Testis (tissue), 3 donors: ENCODE measurements around the gene DNM3. TPM values are rescaled to one million over a fixed set of nuclear protein-coding genes. Genes with fewer than 3 reads are reported as not detected.

Source experiments
- DNase-seq: peaks from one replicate; pipeline ENCODE4 v3.0.0-alpha.2; 2019
- H3K27ac ChIP-seq, 2 donors: fragments of 200-600 bp; sonication (generic); one replicate each; pipeline ENCODE4 v1.5.1; 2019
- H3K27me3 ChIP-seq: fragments of 200-600 bp; sonication (generic); one replicate; pipeline ENCODE4 v1.5.1; 2019
- H3K36me3 ChIP-seq: fragments of 200-600 bp; sonication (generic); one replicate; pipeline ENCODE4 v1.5.1; 2017; ENCODE audit warnings: low read depth; ENCODE audit errors: missing control alignments
- H3K4me1 ChIP-seq: fragments of 200-600 bp; sonication (generic); one replicate; pipeline ENCODE4 v1.5.1; 2019
- H3K4me3 ChIP-seq, 2 donors: fragments of 200-600 bp; sonication (generic); one replicate each; pipeline ENCODE4 v1.5.1; 2017 to 2019
- H3K9me3 ChIP-seq: fragments of 200-600 bp; sonication (generic); one replicate; pipeline ENCODE4 v1.5.1; 2017
- CTCF ChIP-seq, 3 experiments: fragments of 450-650 bp in 2 of 3; fragments of 200-600 bp in 1 of 3; sonication (generic) in 1 of 3; IDR thresholded peaks; one replicate each; pipeline ENCODE4 v1.5.1; 2016 to 2019; ENCODE audit warnings: antibody characterized with exemption in 3 of 3, mild to moderate bottlenecking in 2 of 3, moderate library complexity in 1 of 3
- POLR2A ChIP-seq: fragments of 450-650 bp; IDR thresholded peaks from one replicate; pipeline ENCODE4 v1.6.1; 2017; ENCODE audit warnings: antibody characterized with exemption, mild to moderate bottlenecking, moderate library complexity
- WGBS, 2 donors: methylation state at CpG; one replicate each; pipeline ENCODE4 v1.1.5; 2018; 5-methylcytosine and 5-hydroxymethylcytosine counted together
- intact Hi-C: fragments of 100-400 bp; cut with DNase I; formaldehyde crosslinking; loops from one replicate; pipeline ENCODE4 v1.15.1; 2023; ENCODE audit warnings: low total_unique reads
- polyA plus RNA-seq: library from polyadenylated mRNA; stranded (reverse); fragments of 350-450 nt; fragmentation: Illumina TruSeq; extraction: RNeasy Lipid Tissue Mini Kit (QIAGEN cat#74804); gene quantifications from one replicate; pipeline ENCODE4 v1.2.3, GENCODE V29; 2014; ENCODE audit warnings: low read depth, low replicate concordance; ENCODE audit not compliant: insufficient read depth
- total RNA-seq, 2 donors: library from RNA; depleted of rRNA; stranded (reverse); fragments of >200 nt; gene quantifications; one replicate each; pipeline ENCODE4 v1.2.3, GENCODE V29; 2016

Gene DNM3
- total and polyA plus RNA-seq, 3 donors from 2014 or later: 4.9 to 10.2 (median 8.4) TPM

GRCh38 chr1:172442404-172442803, 601.1 kb downstream of the DNM3 start:
- intact Hi-C loops: no loop called here
- Histone ChIP-seq H3K9me3 (no peaks in the 10 kb centered on the region), H3K27ac (no peak overlapping the region), H3K4me1 (peaks cover 3% of the 10 kb centered on the region), H3K27me3 (no peaks in the 10 kb centered on the region), H3K4me3 (no peak overlapping the region), H3K36me3 (no peaks in the 10 kb centered on the region)
- DNase-seq: no peak
- 92 to 98% methylated on average over 6 of the region's 6 CpGs for WGBS, 2 donors
- no peak for TF ChIP-seq POLR2A
- no peak for TF ChIP-seq CTCF (IDR thresholded peaks at IDR 0.05)

- intact Hi-C loops: no loop called here
- Histone ChIP-seq H3K36me3 (no peaks in the 10 kb centered on the region), H3K9me3 (no peaks in the 10 kb centered on the region), H3K27me3 (no peaks in the 10 kb centered on the region), H3K27ac (peak overlapping the region in 1 of 2 donors; percentile 86), H3K4me1 (peaks cover 3% of the 10 kb centered on the region), H3K4me3 (peak overlapping the region; percentile 98 to 99)
- TF ChIP-seq CTCF (IDR thresholded peaks at IDR 0.05) (no peak), POLR2A (no peak)
- WGBS, 2 donors: 60% methylated on average over 3 of the region's 3 CpGs
- DNase-seq: no peak
These were observed 601.7 kb downstream of the DNM3 start for GRCh38 chr1:172442843-172443565.

- intact Hi-C loops: no loop called here
- H3K27ac ChIP-seq: peak within 1 kb of the TSS; percentile 86 to 93
- TF ChIP-seq POLR2A (no peak), CTCF (IDR thresholded peaks at IDR 0.05) (peak; percentile 72 to 83 (median 77))
- no peaks in the 10 kb centered on the region for H3K36me3 ChIP-seq
- no peaks in the 10 kb centered on the region for H3K9me3 ChIP-seq
- peak; percentile 95 for DNase-seq
- no peaks in the 10 kb centered on the region for H3K27me3 ChIP-seq
- whole genome bisulfite sequencing, 2 donors: 6 to 8% methylated on average over 16 to 33 of the region's 43 CpGs
- peak within 1 kb of the TSS; percentile 98 to 99 for H3K4me3 ChIP-seq
- H3K4me1 ChIP-seq: peaks cover 3% of the 10 kb centered on the region
These were observed 602.6 kb downstream of the DNM3 start, which contains the start of gene PIGC for GRCh38 chr1:172443666-172444453. TSS of gene PIGC (minus strand) at chr1:172444069. CDS start at chr1:172442622, 1,447 bp downstream.

- no peak overlapping the region for H3K27ac ChIP-seq
- peaks cover 16% of the 10 kb centered on the region for H3K4me1 ChIP-seq
- intact Hi-C loops: loop anchor here (5.0 kb wide), 1 partner anchor 276 kb away; no protein-coding TSS in a partner anchor
- WGBS, 2 donors: 80 to 82% methylated on average over 2 to 3 of the region's 3 CpGs
- no peak for DNase-seq
- no peaks in the 10 kb centered on the region for H3K27me3 ChIP-seq
- no peaks in the 10 kb centered on the region for H3K9me3 ChIP-seq
- H3K4me3 ChIP-seq: no peak overlapping the region
- TF ChIP-seq CTCF (IDR thresholded peaks at IDR 0.05): no peak
- TF ChIP-seq POLR2A: no peak
- no peaks in the 10 kb centered on the region for H3K36me3 ChIP-seq
These were observed 605.2 kb downstream of the DNM3 start for GRCh38 chr1:172446547-172446946.
